IMR-90 (cell line): ENCODE results near the gene NPLOC4. TPM values are rescaled to one million over a fixed set of nuclear protein-coding genes. Genes with fewer than 3 reads are reported as not detected.
A peak's percentile ranks its signal among the peaks of the same experiment; 100 is the strongest.

Experiments
- ATAC-seq: fragments of 200-7000 bp; cut with Tn5 transposase; 2 replicates; pipeline ENCODE4 v1.9.1; 2020; ENCODE audit warnings: low read depth, mild to moderate bottlenecking, moderate library complexity
- BruUV-seq: library from RNA; stranded (reverse); fragments of 400-500 nt; replicated peaks from 2 replicates; lab custom pipeline; 2021; lab: Mats Ljungman, UMichigan
- CTCF ChIA-PET: fragments of 300-600 bp; formaldehyde crosslinking; extraction: SDS; loops from one replicate; lab custom pipeline; 2021; ENCODE audit warnings: antibody characterized with exemption; lab: Yijun Ruan, JAX
- POLR2A ChIA-PET: fragments of 300-600 bp; sonication (Branson Sonifier 250); formaldehyde crosslinking; loops from one replicate; lab custom pipeline; 2022; ENCODE audit warnings: antibody characterized with exemption; ENCODE audit not compliant: unreplicated experiment; lab: Charles Lee
- DNase-seq: peaks from one replicate; pipeline ENCODE4 v3.0.0; 2013
- H2AFZ ChIP-seq: replicated peaks from 2 replicates; pipeline ENCODE3; 2013; ENCODE audit warnings: low read length, mild to moderate bottlenecking; ENCODE audit not compliant: poor library complexity
- H2AK5ac ChIP-seq: 2 replicates; pipeline ENCODE4 v1.6.1; 2013; ENCODE audit warnings: low read depth, low read length, inconsistent platforms
- H2AK9ac ChIP-seq: replicated peaks from 2 replicates; pipeline ENCODE3; 2013; ENCODE audit warnings: mild to moderate bottlenecking, low read depth, low read length, moderate library complexity; ENCODE audit not compliant: poor library complexity
- H2BK120ac ChIP-seq: 2 replicates; pipeline ENCODE4 v1.6.1; 2013; ENCODE audit warnings: low read depth, low read length, inconsistent platforms
- H2BK15ac ChIP-seq: 3 replicates; pipeline ENCODE4 v1.6.1; 2013; ENCODE audit warnings: low read depth, low read length, inconsistent platforms
- H2BK20ac ChIP-seq: 2 replicates; pipeline ENCODE4 v1.6.1; 2013; ENCODE audit warnings: low read depth, mild to moderate bottlenecking, inconsistent platforms, low read length, moderate library complexity
- H2BK5ac ChIP-seq: 2 replicates; pipeline ENCODE4 v1.6.1; 2013; ENCODE audit warnings: mild to moderate bottlenecking, low read depth, low read length, inconsistent platforms; ENCODE audit not compliant: poor library complexity, severe bottlenecking
- H3K14ac ChIP-seq: replicated peaks from 2 replicates; pipeline ENCODE4 v1.6.1; 2013; ENCODE audit warnings: low read depth, low read length, inconsistent platforms
- H3K18ac ChIP-seq: 2 replicates; pipeline ENCODE4 v1.6.1; 2013; ENCODE audit warnings: low read depth, low read length, control low read depth
- H3K23ac ChIP-seq: 2 replicates; pipeline ENCODE4 v1.6.1; 2013; ENCODE audit warnings: low read depth, low read length, inconsistent platforms
- H3K27ac ChIP-seq: 2 replicates; pipeline ENCODE4 v1.5.1; 2013; ENCODE audit warnings: mild to moderate bottlenecking, control low read depth, low read length; ENCODE audit not compliant: insufficient read depth
- H3K27me3 ChIP-seq: 2 replicates; pipeline ENCODE4 v1.6.1; 2013; ENCODE audit warnings: low read length; ENCODE audit not compliant: control insufficient read depth, insufficient read depth
- H3K36me3 ChIP-seq: 2 replicates; pipeline ENCODE4 v1.6.1; 2013; ENCODE audit warnings: low read length, mixed read lengths; ENCODE audit not compliant: control insufficient read depth, insufficient read depth
- H3K4ac ChIP-seq: 2 replicates; pipeline ENCODE4 v1.6.1; 2013; ENCODE audit warnings: low read depth, low read length, inconsistent platforms
- H3K4me1 ChIP-seq: 2 replicates; pipeline ENCODE4 v1.6.1; 2013; ENCODE audit warnings: low read length, mixed read lengths; ENCODE audit not compliant: control insufficient read depth, insufficient read depth
- H3K4me2 ChIP-seq: 2 replicates; pipeline ENCODE4 v1.6.1; 2013; ENCODE audit warnings: low read depth, mild to moderate bottlenecking, control low read depth, low read length, moderate library complexity
- H3K4me3 ChIP-seq: 2 replicates; pipeline ENCODE4 v1.5.1; 2013; ENCODE audit warnings: low read depth, mild to moderate bottlenecking, control low read depth, low read length, moderate library complexity; ENCODE audit not compliant: insufficient read depth
- H3K56ac ChIP-seq: 2 replicates; pipeline ENCODE4 v1.6.1; 2013; ENCODE audit warnings: low read length, inconsistent platforms; ENCODE audit not compliant: insufficient read depth; ENCODE audit errors: extremely low read depth
- H3K79me1 ChIP-seq, 2 experiments: 2 replicates each; pipeline ENCODE4 v1.6.1; 2013; ENCODE audit warnings: low read length in 2 of 2, inconsistent platforms in 1 of 2, low read depth in 1 of 2
- H3K9ac ChIP-seq: 2 replicates; pipeline ENCODE4 v1.6.1; 2013; ENCODE audit warnings: low read depth, low read length, control low read depth
- H3K9me1 ChIP-seq: 2 replicates; pipeline ENCODE4 v1.6.1; 2013; ENCODE audit warnings: low read length, inconsistent platforms; ENCODE audit not compliant: insufficient read depth
- H3K9me3 ChIP-seq: 2 replicates; pipeline ENCODE4 v1.6.1; 2013; ENCODE audit warnings: low read length; ENCODE audit not compliant: control insufficient read depth, insufficient read depth
- H4K20me1 ChIP-seq: 2 replicates; pipeline ENCODE4 v1.6.1; 2013; ENCODE audit warnings: low read length, inconsistent platforms; ENCODE audit not compliant: insufficient read depth
- H4K5ac ChIP-seq: 2 replicates; pipeline ENCODE4 v1.6.1; 2013; ENCODE audit warnings: mild to moderate bottlenecking, low read depth, low read length, control low read depth
- H4K8ac ChIP-seq, 2 experiments: 2 replicates each; pipeline ENCODE4 v1.6.1; 2013; ENCODE audit warnings: low read depth in 2 of 2, low read length in 2 of 2, control low read depth in 1 of 2, inconsistent platforms in 1 of 2
- H4K91ac ChIP-seq: 2 replicates; pipeline ENCODE4 v1.6.1; 2013; ENCODE audit warnings: low read depth, low read length, inconsistent platforms; ENCODE audit not compliant: insufficient read depth
- CEBPB ChIP-seq: IDR thresholded peaks from 2 replicates; pipeline ENCODE4 v1.6.1; 2012; ENCODE audit warnings: low read depth, low read length, improper control_type of control experiment
- ELK1 ChIP-seq: fragments of 150-350 bp; IDR thresholded peaks from 2 replicates; pipeline ENCODE4 v1.6.1; 2016; ENCODE audit warnings: low read depth, mild to moderate bottlenecking, low read length, moderate library complexity, borderline replicate concordance
- FOS ChIP-seq: fragments of 150-350 bp; IDR thresholded peaks from 2 replicates; pipeline ENCODE4 v1.6.1; 2016; ENCODE audit warnings: low read depth, low read length
- MAFK ChIP-seq: IDR thresholded peaks from 2 replicates; pipeline ENCODE4 v1.6.1; 2012; ENCODE audit warnings: low read depth, low read length, improper control_type of control experiment
- MXI1 ChIP-seq: IDR thresholded peaks from 2 replicates; pipeline ENCODE4 v1.6.1; 2012; ENCODE audit warnings: low read depth, mild to moderate bottlenecking, low read length, moderate library complexity, borderline replicate concordance
- RAD21 ChIP-seq: IDR thresholded peaks from 2 replicates; pipeline ENCODE4 v1.6.1; 2012; ENCODE audit warnings: low read length, improper control_type of control experiment
- RCOR1 ChIP-seq: IDR thresholded peaks from 2 replicates; pipeline ENCODE4 v1.6.1; 2012; ENCODE audit warnings: mild to moderate bottlenecking, low read length, improper control_type of control experiment; ENCODE audit not compliant: insufficient replicate concordance
- RFX5 ChIP-seq: IDR thresholded peaks from 2 replicates; pipeline ENCODE4 v1.8.0; 2012; ENCODE audit warnings: low read depth, mild to moderate bottlenecking, low read length, moderate library complexity
- SMC3 ChIP-seq: fragments of 150-350 bp; IDR thresholded peaks from 2 replicates; pipeline ENCODE4 v1.6.1; 2016; ENCODE audit warnings: low read depth, mild to moderate bottlenecking, antibody characterized with exemption, low read length, moderate library complexity
- WGBS, 2 experiments: methylation state at CpG; one replicate each; pipeline versions ENCODE4 v1.1.5 to v1.1.7; 2013; ENCODE audit warnings: missing lambda C conversion rate in 2 of 2; ENCODE audit not compliant: insufficient read length in 1 of 2; ENCODE audit errors: extremely low coverage in 2 of 2; 5-methylcytosine and 5-hydroxymethylcytosine counted together
- dilution Hi-C: fragments of 300-500 bp; cut with HindIII; formaldehyde crosslinking; loops from one replicate; pipeline ENCODE4 v1.14.3; 2018; ENCODE audit warnings: low sequenced_read_pairs; ENCODE audit not compliant: unreplicated experiment
- in situ Hi-C: fragments of 300-500 bp; cut with MboI; formaldehyde crosslinking; loops from 3 replicates; pipeline ENCODE4 v1.14.3; 2019; ENCODE audit warnings: low sequenced_read_pairs, inconsistent platforms, mixed read lengths
- intact Hi-C: fragments of 100-400 bp; cut with micrococcal nuclease; formaldehyde crosslinking; loops from 2 replicates; pipeline ENCODE4 v1.10.0; 2022
- polyA plus RNA-seq, 3 experiments: library from polyadenylated mRNA; depleted of rRNA; stranded (reverse); fragments of >200 nt; gene quantifications; 2 replicates each; pipeline ENCODE4 v1.2.3, GENCODE V29; 2012; ENCODE audit warnings: low replicate concordance in 1 of 3
- total RNA-seq: library from RNA; depleted of rRNA; stranded (reverse); fragments of >200 nt; gene quantifications from 2 replicates; pipeline ENCODE4 v1.2.3, GENCODE V29; 2012

Gene NPLOC4
- total and polyA plus RNA-seq, 2 of the 4 experiments (the other 2 are of a cell fraction), result 70.4 to 78.3 TPM

DNA sequence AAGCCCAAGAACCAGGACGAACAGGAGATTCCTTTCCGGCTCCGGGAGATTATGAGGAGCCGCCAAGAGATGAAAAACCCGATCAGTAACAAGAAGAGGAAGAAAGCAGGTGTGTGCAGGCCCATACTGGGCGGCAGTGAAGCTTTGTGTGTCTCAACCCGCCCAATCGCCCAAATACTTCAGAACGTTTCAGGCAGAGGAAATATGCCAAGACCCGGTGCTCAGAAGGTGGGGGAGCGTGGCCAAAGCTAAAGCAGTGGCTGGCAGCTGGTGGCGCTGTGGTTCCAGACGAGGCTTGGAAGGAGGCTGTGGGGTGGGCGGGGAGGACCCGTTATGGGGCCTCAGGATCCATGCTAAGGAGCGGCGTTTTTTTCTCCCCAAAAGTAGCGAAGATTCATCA is 30.8 kb upstream of the NPLOC4 start:
- Histone ChIP-seq H3K9me3 (no peaks in the 10 kb centered on the region), H4K91ac (no peak overlapping the region), H3K9ac (no peak overlapping the region), H3K4ac (0 out of 2 replicates have a peak overlapping the region, but pooled peaks have one; percentile 35), H3K14ac (no peak overlapping the region), H4K5ac (no peak overlapping the region), H3K23ac (no peak overlapping the region), H2BK20ac (no peak overlapping the region), H4K20me1 (peaks cover 8% of the 10 kb centered on the region; the same call in 1 of the 2 replicates), H3K79me1 (peaks cover 29 to 62% of the 10 kb centered on the region in 2 experiments), H4K8ac (no peak overlapping the region; a peak in 1 of 4 replicates), H2AK9ac (peak overlapping the region; percentile 66), H2AK5ac (no peak overlapping the region), H2BK5ac (no peak overlapping the region), H3K56ac (no peak overlapping the region), H3K36me3 (peaks cover 42% of the 10 kb centered on the region), H3K27me3 (no peaks in the 10 kb centered on the region), H3K9me1 (peaks cover 16% of the 10 kb centered on the region), H2BK15ac (no peak overlapping the region; the same call in 2 of the 3 replicates), H3K18ac (no peak overlapping the region), H3K4me2 (no peak overlapping the region), H3K27ac (no peak overlapping the region), H2BK120ac (no peak overlapping the region), H2AFZ (no peak overlapping the region), H3K4me3 (no peak overlapping the region), H3K4me1 (peaks cover 10% of the 10 kb centered on the region)
- dilution Hi-C loops, result no loop called here
- no TSS peak for BruUV-seq
- ATAC-seq (no peak), DNase-seq (no peak)
- 95% methylated on average over 11 of the region's 18 CpGs; no CpG with 5 or more reads in 1 of the 2 experiments for WGBS, 2 experiments
- POLR2A ChIA-PET, result no interaction called here
- intact Hi-C loops, result no loop called here
- TF ChIP-seq MXI1 (no peak), RCOR1 (no peak), RAD21 (no peak), SMC3 (no peak), ELK1 (no peak), RFX5 (no peak), CEBPB (no peak), FOS (no peak), MAFK (no peak)
- CTCF ChIA-PET, result no interaction called here
- in situ Hi-C loops, result no loop called here
